Colonic mucosa (tissue), 4 donors: ENCODE measurements around the gene SGCE. TPM values are rescaled to one million over a fixed set of nuclear protein-coding genes. Genes with fewer than 3 reads are reported as not detected.

Experiments
- DNase-seq: peaks from one replicate; pipeline ENCODE4 v3.0.0-alpha.2; 2020
- H3K27ac ChIP-seq: fragments of 200-600 bp; one replicate; pipeline ENCODE4 v1.8.0; 2021
- H3K27me3 ChIP-seq: fragments of 200-600 bp; one replicate; pipeline ENCODE4 v1.8.0; 2021
- H3K36me3 ChIP-seq: fragments of 200-600 bp; one replicate; pipeline ENCODE4 v1.8.0; 2021
- H3K4me1 ChIP-seq: fragments of 200-600 bp; one replicate; pipeline ENCODE4 v1.8.0; 2021; ENCODE audit warnings: mild to moderate bottlenecking
- H3K4me3 ChIP-seq: fragments of 200-600 bp; one replicate; pipeline ENCODE4 v1.8.0; 2021
- H3K9ac ChIP-seq, 2 donors: one replicate each; pipeline ENCODE4 v1.7.0; 2013; ENCODE audit warnings: control low read depth in 2 of 2, low read depth in 2 of 2, low read length in 2 of 2
- H3K9me3 ChIP-seq: fragments of 200-600 bp; one replicate; pipeline ENCODE4 v1.8.0; 2021
- intact Hi-C: fragments of 100-400 bp; cut with DNase I; formaldehyde crosslinking; loops from one replicate; pipeline ENCODE4 v1.14.1; 2022
- total RNA-seq, 2 donors: library from RNA; stranded (reverse); fragmentation: NEBNext Ultra II Directional in 1 of 2; extraction: Animal tissue kit (Norgen Biotek cat#: 25700) in 1 of 2; gene quantifications; one replicate each; pipeline ENCODE4 v1.2.1, GENCODE V29; 2021
- TF ChIP-seq, protein P1 (sequence below): fragments of 200-600 bp; IDR thresholded peaks from one replicate; pipeline ENCODE4 v1.8.0; 2022; ENCODE audit warnings: antibody characterized with exemption, mild to moderate bottlenecking
- donor health status: healthy.
- donor health status: DM: no; HTN: no; CAD: no.
- donor health status: DM: no; HTN: no; CAD: no.

The SGCE gene
- total RNA-seq, 2 donors from 2014 or later, result 6.1 to 10.8 TPM

DNA sequence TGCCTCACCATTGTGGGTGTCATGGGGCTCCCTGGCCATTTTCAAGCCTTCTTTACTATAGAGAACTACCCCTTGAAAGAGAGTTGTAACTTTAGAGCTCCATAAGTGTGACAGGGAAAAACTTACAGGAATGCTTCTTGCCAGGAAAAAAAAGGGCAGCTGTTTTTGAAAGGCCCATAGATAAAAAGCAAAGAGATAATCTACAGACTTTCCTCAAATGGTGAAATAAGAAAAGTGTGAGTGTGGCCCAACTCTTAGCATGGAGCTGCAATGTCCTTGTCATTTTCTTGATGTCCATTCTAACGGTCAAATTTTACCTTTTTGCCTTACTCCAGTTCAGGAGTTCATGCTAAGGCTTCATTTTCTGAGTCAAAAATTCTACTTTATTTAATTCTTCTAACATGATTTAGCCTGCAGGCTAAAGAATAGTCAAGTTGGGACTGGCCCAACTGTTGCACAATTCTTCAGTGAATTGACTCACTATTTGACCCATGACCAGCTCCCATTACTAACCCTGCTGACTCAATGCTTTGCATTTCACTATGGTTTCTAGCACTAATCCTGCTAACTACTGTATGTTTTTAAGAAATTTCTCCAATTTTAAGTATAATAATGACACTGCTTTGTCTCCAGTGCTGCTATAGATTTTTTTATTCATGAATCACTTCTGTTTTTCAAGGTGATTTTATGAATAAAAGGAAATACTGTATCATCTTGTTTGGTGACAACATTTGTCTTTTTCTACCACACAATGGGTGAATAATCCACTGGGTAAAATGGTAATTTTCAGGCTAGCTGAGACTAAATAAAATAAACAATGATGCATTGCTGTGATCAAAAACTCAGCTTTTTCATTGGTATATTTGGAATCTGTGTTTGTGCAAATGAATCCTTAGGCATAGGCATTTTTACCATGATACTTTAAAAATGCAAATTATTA lies 41.4 kb upstream of the SGCE start:
- Histone ChIP-seq H3K36me3 (no peaks in the 10 kb centered on the region), H3K27me3 (no peaks in the 10 kb centered on the region), H3K4me1 (no peaks in the 10 kb centered on the region), H3K9ac (no peak overlapping the region), H3K27ac (no peak overlapping the region), H3K4me3 (no peak overlapping the region), H3K9me3 (no peaks in the 10 kb centered on the region)
- intact Hi-C loops, result no loop called here
- DNase-seq, result peak; percentile 36
- TF ChIP-seq, protein P1, sequence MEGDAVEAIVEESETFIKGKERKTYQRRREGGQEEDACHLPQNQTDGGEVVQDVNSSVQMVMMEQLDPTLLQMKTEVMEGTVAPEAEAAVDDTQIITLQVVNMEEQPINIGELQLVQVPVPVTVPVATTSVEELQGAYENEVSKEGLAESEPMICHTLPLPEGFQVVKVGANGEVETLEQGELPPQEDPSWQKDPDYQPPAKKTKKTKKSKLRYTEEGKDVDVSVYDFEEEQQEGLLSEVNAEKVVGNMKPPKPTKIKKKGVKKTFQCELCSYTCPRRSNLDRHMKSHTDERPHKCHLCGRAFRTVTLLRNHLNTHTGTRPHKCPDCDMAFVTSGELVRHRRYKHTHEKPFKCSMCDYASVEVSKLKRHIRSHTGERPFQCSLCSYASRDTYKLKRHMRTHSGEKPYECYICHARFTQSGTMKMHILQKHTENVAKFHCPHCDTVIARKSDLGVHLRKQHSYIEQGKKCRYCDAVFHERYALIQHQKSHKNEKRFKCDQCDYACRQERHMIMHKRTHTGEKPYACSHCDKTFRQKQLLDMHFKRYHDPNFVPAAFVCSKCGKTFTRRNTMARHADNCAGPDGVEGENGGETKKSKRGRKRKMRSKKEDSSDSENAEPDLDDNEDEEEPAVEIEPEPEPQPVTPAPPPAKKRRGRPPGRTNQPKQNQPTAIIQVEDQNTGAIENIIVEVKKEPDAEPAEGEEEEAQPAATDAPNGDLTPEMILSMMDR, result no peak

DNA sequence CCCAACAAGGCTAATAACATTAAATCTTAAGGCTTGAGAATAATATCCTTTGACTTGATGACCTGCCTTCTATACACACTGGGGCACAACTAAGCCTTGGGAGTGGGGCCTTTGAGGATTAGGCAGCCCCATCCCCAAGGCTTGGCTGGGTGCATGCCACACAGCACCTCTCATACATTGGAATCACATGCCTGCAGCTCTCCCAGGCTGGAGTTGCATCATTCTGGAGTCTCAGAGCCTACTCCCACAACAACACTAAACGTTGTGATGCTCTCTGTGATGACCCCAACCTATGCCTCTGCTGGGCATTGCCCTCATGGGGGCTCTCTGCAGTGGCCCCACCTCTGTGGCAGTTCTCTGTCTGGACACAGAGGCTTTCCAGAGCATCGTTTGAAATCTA lies 31.9 kb upstream of the SGCE start:
- Histone ChIP-seq H3K4me3 (no peak overlapping the region), H3K36me3 (no peaks in the 10 kb centered on the region), H3K27ac (no peak overlapping the region), H3K9ac (no peak overlapping the region), H3K27me3 (no peaks in the 10 kb centered on the region), H3K4me1 (no peaks in the 10 kb centered on the region), H3K9me3 (no peaks in the 10 kb centered on the region)
- DNase-seq, result no peak
- TF ChIP-seq, protein P1, result no peak
- intact Hi-C loops, result no loop called here

DNA sequence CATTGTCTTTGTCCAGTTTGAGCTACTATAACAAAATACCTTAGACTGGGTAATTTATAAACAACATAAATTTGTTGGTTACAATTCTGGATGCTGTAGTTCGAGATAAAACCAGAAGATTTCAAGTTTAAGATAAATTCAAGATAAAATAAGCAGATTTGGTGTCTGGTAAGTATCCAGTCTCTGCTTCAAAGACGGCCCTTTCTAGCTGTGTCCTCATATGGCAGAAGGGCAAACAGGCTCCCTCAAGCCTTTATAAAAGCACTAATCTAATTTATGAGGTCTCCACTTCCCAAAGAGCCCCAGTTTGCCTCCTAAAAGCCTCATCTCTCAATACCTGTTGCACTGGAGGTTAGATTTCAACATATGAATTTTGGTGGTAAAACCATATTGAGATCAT lies 31.1 kb upstream of the SGCE start:
- Histone ChIP-seq H3K36me3 (no peaks in the 10 kb centered on the region), H3K27me3 (no peaks in the 10 kb centered on the region), H3K4me3 (no peak overlapping the region), H3K27ac (no peak overlapping the region), H3K9me3 (no peaks in the 10 kb centered on the region), H3K4me1 (no peaks in the 10 kb centered on the region), H3K9ac (no peak overlapping the region)
- TF ChIP-seq, protein P1, result no peak
- intact Hi-C loops, result no loop called here
- no peak for DNase-seq

DNA sequence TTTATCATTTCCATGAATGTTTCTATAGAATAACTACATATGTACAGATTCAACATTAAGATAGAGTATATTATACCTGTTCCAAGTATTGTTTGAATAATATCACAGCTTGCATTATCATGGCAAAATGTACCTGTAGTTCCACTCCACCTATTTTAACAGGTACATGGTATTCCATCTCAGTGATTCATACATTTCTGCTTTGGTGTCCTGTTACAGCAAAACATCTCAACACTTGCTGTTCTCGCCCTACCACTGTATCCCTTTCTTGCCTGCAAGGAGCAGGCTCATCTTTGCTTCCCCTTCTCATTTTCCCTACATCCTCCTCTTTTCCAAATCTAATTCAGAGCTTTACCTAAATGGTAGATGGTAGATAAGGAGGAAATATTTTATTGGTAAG lies 27.1 kb upstream of the SGCE start:
- no peaks in the 10 kb centered on the region for H3K36me3 ChIP-seq
- TF ChIP-seq, protein P1, result no peak
- no peak overlapping the region for H3K4me3 ChIP-seq
- H3K4me1 ChIP-seq, result no peaks in the 10 kb centered on the region
- no peak overlapping the region for H3K27ac ChIP-seq
- DNase-seq, result no peak
- H3K9me3 ChIP-seq, result no peaks in the 10 kb centered on the region
- intact Hi-C loops, result no loop called here
- H3K27me3 ChIP-seq, result no peaks in the 10 kb centered on the region
- no peak overlapping the region for H3K9ac ChIP-seq

DNA sequence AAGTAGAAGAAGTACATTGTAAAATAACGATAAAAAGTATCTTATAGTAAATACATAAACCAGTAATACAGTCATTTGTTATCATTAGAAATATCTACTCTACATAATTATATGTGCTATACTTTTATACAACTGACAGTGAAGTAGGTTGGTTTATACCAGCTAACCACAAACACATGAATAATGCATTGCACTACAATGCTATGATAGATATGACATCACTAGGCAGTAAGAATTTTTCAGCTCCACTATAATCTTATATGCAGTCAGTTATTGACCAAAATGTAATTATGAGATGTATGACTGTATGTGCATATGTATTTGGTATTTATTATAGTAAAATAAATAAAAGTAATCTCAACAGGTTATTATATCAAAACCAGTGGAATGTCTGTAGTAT lies 23.4 kb upstream of the SGCE start:
- H3K27ac ChIP-seq, result no peak overlapping the region
- TF ChIP-seq, protein P1, result no peak
- DNase-seq, result no peak
- intact Hi-C loops, result no loop called here
- H3K4me1 ChIP-seq, result no peaks in the 10 kb centered on the region
- no peak overlapping the region for H3K4me3 ChIP-seq
- H3K9ac ChIP-seq, result no peak overlapping the region
- no peaks in the 10 kb centered on the region for H3K36me3 ChIP-seq
- H3K9me3 ChIP-seq, result no peaks in the 10 kb centered on the region
- no peaks in the 10 kb centered on the region for H3K27me3 ChIP-seq
